ENCODE data around the gene TSC2. TPM values are rescaled to one million over a fixed set of nuclear protein-coding genes. Genes with fewer than 3 reads are reported as not detected.
A peak's percentile ranks its signal among the peaks of the same experiment; 100 is the strongest.
"Not testable (repeated sequence)": the region's sequence is repeated elsewhere in the genome, so short reads cannot be mapped to it uniquely, and the experiment has no call there.

TSC2 gene
- total and polyA plus RNA-seq, 8 donors, result 40.8 to 369 (median 76.0) TPM

DNA sequence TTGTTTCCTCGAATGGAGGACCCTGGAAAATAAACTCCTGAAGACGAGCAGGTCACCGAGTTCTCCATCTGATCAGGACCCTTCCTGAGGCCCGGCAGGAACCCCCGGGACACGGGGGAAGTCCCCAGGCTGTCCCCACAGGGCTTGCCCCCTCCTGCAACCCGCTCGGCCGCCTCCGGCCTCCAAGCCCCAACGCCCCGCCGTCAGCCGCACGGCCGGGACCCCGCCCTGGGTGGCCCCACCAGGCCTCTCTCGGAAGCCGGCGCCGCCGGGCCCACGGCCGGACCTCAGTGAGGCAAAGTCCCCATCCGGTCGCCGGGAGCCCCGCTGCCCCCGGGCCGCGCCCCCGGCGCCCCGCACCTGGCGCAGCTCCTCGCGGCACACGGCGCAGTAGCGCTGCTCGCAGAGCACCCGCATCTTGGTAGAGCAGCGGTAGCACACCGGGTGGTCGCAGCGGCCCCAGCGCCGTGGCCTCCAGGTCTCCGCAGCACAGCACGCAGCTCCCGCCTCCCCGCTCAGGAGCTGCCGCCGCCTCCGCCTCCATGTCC is 38.5 kb upstream of the TSC2 start:
- Histone ChIP-seq H3K36me3 (peaks cover 0 to 14% (median 9%) of the 10 kb centered on the region in 4 donors), H3K4me1 (peaks cover 54 to 58% (median 57%) of the 10 kb centered on the region in 4 donors), H3K27me3 (no peaks in the 10 kb centered on the region), H3K27ac (peak overlapping the region; percentile 90 to 96 (median 95)), H3K9me3 (no peaks in the 10 kb centered on the region), H3K4me3 (peak overlapping the region; percentile 66 to 96 (median 86))
- intact Hi-C loops (cut with DNase I; ENCODE audit: low total_unique reads), result no loop called here
- DNase-seq, result peak in 1 of 2 donors; percentile 57
- WGBS, 5 donors, result 0 to 2% (median 1%) methylated on average over 19 to 55 of the region's 55 CpGs
- no peak for TF ChIP-seq EP300 (IDR thresholded peaks at IDR 0.05)
- TF ChIP-seq, protein P1, sequence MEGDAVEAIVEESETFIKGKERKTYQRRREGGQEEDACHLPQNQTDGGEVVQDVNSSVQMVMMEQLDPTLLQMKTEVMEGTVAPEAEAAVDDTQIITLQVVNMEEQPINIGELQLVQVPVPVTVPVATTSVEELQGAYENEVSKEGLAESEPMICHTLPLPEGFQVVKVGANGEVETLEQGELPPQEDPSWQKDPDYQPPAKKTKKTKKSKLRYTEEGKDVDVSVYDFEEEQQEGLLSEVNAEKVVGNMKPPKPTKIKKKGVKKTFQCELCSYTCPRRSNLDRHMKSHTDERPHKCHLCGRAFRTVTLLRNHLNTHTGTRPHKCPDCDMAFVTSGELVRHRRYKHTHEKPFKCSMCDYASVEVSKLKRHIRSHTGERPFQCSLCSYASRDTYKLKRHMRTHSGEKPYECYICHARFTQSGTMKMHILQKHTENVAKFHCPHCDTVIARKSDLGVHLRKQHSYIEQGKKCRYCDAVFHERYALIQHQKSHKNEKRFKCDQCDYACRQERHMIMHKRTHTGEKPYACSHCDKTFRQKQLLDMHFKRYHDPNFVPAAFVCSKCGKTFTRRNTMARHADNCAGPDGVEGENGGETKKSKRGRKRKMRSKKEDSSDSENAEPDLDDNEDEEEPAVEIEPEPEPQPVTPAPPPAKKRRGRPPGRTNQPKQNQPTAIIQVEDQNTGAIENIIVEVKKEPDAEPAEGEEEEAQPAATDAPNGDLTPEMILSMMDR (IDR thresholded peaks at IDR 0.05), result peak in 1 of 7 experiments; percentile 2

DNA sequence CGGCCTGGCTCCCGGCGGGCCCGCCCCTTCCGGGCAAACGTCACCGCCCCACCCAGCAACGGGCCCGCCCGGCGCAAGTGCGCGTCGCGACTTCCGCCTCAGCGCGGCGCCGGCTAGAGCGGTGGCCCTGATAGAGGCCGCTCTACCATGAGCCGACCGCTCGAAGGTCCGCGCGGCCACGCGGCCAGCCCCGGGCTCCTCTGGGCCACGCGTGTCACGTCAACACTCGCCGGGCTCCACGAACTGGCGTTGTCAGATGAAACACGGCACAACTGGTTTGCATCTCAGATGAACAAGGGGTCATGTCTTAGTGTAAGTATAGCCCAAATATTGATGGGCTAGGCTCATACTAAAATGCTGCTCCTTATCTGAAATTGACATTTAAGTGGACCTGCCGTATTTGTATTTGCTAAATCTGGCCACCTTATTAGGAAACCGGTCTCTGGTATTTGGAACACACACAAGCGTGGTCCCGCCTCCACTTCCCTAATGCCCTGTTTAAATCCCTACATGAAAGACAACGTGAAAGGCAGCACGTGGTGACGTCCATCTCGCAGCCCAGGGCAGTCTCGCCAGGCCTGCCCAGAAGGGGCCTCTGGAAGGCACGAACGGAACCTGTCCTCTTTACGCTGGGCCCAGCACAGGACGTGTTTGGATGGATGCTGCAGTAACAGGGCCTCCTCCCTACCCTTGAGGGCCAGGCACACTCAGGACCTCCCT is 37.8 kb upstream of the TSC2 start, which contains the start of gene ZNF598:
Gene ZNF598, minus strand, starts transcription at position 31 of the 720 bp plus-strand sequence.
- DNase-seq, result peak; percentile 86 to 96
- Histone ChIP-seq H3K4me1 (peaks cover 47 to 52% (median 50%) of the 10 kb centered on the region in 4 donors), H3K27ac (peak within 1 kb of the TSS; percentile 92 to 96 (median 95)), H3K9me3 (no peaks in the 10 kb centered on the region), H3K4me3 (peak within 1 kb of the TSS; percentile 66 to 96 (median 86)), H3K36me3 (peaks cover 0 to 14% (median 7%) of the 10 kb centered on the region in 4 donors), H3K27me3 (no peaks in the 10 kb centered on the region)
- TF ChIP-seq, protein P1 (IDR thresholded peaks at IDR 0.05), result no peak
- TF ChIP-seq POLR2A (IDR thresholded peaks at IDR 0.05) (peak in 2 of 4 donors; percentile 51 to 81), POLR2AphosphoS5 (IDR thresholded peaks at IDR 0.05) (peak; percentile 77 to 94 (median 94)), EP300 (IDR thresholded peaks at IDR 0.05) (peak; percentile 30)
- WGBS, 5 donors, result 0 to 3% (median 1%) methylated on average over 15 to 52 of the region's 52 CpGs
- intact Hi-C loops (cut with DNase I; ENCODE audit: low total_unique reads), result no loop called here

DNA sequence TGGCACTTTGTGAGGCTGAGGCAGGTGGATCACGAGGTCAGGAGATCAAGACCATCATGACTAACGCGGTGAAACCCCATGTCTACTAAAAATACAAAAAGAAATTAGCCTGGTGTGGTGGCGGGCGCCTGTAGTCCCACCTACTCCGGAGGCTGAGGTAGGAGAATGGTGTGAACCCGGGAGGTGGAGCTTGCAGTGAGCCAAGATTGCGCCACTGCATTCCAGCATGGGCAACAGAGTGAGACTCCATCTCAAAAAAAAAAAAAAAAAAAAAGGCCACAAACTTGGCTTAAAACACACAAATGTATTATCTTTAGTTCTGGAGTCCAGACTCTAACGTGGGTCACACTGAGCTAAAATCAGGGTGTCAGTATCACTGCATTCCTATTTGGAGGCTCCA is 36.1 kb upstream of the TSC2 start:
- H3K27ac ChIP-seq; intact Hi-C loops (cut with DNase I; ENCODE audit: low total_unique reads); H3K9me3 ChIP-seq; H3K36me3 ChIP-seq; DNase-seq; H3K4me3 ChIP-seq; H3K27me3 ChIP-seq: not testable (repeated sequence)
- 86 to 92% (median 87%) methylated on average over 9 of the region's 9 CpGs for WGBS, 5 donors
- peaks cover 29 to 44% (median 33%) of the 10 kb centered on the region in 4 donors for H3K4me1 ChIP-seq

DNA sequence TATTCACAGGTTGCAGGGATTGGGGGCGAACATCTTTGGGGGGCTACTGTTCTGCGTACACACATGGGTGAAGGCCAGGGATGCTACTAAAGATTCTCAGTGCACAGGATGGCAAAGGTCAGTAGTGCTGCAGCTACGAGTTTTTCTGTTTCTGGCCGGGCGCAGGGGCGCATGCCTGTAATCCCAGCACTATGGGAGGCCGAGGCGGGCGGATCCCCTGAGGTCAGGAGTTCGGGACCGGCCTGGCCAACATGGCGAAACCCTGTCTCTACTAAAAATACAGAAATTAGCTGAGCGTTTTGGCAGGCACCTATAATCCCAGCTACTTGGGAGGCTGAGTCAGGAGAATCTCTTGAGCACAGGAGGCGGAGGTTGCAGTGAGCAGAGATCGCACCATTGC is 34.3 kb upstream of the TSC2 start:
- no peaks in the 10 kb centered on the region for H3K9me3 ChIP-seq
- no peaks in the 10 kb centered on the region for H3K36me3 ChIP-seq
- H3K27me3 ChIP-seq, result peaks cover 0 to 10% (median 0%) of the 10 kb centered on the region in 3 donors
- WGBS, 5 donors, result 86 to 95% (median 93%) methylated on average over 15 of the region's 15 CpGs
- intact Hi-C loops (cut with DNase I; ENCODE audit: low total_unique reads), result no loop called here
- DNase-seq, result no peak
- no peak overlapping the region for H3K27ac ChIP-seq
- TF ChIP-seq EP300 (IDR thresholded peaks at IDR 0.05), result no peak
- TF ChIP-seq, protein P1 (IDR thresholded peaks at IDR 0.05), result no peak
- no peak for TF ChIP-seq POLR2A (IDR thresholded peaks at IDR 0.05)
- no peak for TF ChIP-seq POLR2AphosphoS5 (IDR thresholded peaks at IDR 0.05)
- H3K4me1 ChIP-seq, result peaks cover 11 to 26% (median 14%) of the 10 kb centered on the region in 4 donors
- no peak overlapping the region for H3K4me3 ChIP-seq
